B cell (primary cell): ENCODE measurements around the gene RPUSD2.

Source experiments
- CTCF ChIP-seq: fragments of 200-600 bp; IDR thresholded peaks from one replicate; pipeline ENCODE4 v1.8.0; 2022; ENCODE audit warnings: antibody characterized with exemption, mild to moderate bottlenecking
- EZH2 ChIP-seq: IDR thresholded peaks from 2 replicates; pipeline ENCODE4 v1.6.1; 2012; ENCODE audit warnings: borderline replicate concordance, low read depth, mild to moderate bottlenecking, moderate library complexity, low read length; ENCODE audit not compliant: insufficient read depth, poor library complexity, severe bottlenecking

- no peak for TF ChIP-seq CTCF
- no peak for TF ChIP-seq EZH2
These were observed 4.3 kb upstream of the RPUSD2 start, which contains the start of gene CCDC32 for GRCh38 chr15:40564591-40565332.
